ENCODE measurements around the gene CELF1.

Gene CELF1

DNA sequence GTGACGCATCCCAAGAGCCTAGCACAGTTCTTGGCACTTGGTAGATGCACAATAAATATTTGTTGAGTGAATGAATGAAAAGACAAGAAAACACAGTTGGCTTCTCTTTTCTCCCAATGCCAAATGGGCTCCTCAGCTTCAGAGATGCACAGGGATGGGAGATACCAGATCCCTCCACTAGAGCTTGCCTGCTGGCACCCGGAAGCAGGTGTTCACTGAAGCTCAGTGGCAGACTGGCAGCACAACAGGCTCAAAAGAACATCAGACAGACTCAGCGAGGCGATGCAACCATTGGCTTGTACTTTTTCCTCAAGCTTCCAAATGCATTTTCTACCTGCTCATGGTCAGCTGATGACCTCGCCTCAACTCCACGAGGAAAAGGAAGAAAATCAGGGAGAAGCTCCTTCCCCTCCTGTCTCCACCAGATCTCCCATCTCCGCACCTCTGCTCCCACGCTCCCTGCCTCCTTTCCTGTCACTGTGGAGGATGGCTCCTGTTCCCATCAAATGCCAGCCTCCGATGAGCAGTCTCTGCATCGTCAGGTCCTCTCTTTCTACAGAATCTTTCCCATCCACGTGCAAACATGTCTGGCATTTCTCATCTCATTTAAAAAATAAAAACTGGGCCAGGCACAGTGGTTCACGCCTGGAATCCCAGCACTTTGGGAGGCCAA lies 109.8 kb downstream of the CELF1 start:
- DNase-seq = no peak

GRCh38 chr11:47442514-47442913 lies 110.4 kb downstream of the CELF1 start:
- DNase-seq = no peak

DNA sequence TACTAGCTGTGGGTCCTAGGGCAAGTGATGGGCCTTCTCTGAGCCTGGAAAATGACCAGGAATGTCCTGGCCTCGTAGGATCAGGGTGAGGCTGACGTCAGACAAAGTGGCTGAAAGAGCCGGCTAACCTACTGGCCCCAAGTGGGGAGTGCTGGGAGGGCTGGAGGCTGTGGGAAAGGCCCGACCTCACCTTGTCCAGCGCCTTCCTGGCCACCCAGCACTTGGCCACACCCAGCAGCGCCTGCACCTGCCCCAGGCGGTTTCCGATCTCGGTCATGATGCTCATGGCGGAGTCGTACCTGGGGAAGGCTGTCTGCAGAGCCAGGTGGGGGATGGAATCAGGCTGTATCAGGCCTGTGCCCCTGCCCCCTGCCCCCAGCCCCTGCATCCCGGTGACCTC lies 111.5 kb downstream of the CELF1 start:
- no peak for DNase-seq

- DNase-seq = no peak
Observed at GRCh38 chr11:47440054-47440476, 112.9 kb downstream of the CELF1 start.

- no peak for DNase-seq
Observed at GRCh38 chr11:47438721-47439120, 114.2 kb downstream of the CELF1 start.

- no peak for DNase-seq
Observed at GRCh38 chr11:47437746-47438418, 115.0 kb downstream of the CELF1 start.

- DNase-seq = no peak
Observed at GRCh38 chr11:47437218-47437745, 115.7 kb downstream of the CELF1 start.

DNA sequence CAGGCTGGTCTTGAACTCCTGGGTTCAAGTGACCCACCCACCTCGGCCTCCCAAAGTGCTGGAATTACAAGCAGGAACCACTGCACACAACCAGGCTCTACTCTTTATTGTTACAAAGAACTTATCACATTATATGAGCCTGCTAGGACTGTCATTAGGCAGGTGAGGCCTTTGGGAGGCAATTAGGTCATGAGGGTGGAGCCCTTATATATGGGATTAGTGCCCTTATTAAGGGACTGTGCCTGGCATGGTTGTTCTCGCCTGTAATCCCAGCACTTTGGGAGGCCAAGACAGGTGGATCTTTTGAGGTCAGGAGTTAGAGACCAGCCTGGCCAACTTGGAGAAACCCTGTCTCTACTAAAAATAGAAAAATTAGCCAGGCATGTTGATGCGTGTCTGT lies 116.2 kb downstream of the CELF1 start:
- DNase-seq = no peak

GRCh38 chr11:47435687-47436086 lies 117.2 kb downstream of the CELF1 start:
- no peak for DNase-seq

DNA sequence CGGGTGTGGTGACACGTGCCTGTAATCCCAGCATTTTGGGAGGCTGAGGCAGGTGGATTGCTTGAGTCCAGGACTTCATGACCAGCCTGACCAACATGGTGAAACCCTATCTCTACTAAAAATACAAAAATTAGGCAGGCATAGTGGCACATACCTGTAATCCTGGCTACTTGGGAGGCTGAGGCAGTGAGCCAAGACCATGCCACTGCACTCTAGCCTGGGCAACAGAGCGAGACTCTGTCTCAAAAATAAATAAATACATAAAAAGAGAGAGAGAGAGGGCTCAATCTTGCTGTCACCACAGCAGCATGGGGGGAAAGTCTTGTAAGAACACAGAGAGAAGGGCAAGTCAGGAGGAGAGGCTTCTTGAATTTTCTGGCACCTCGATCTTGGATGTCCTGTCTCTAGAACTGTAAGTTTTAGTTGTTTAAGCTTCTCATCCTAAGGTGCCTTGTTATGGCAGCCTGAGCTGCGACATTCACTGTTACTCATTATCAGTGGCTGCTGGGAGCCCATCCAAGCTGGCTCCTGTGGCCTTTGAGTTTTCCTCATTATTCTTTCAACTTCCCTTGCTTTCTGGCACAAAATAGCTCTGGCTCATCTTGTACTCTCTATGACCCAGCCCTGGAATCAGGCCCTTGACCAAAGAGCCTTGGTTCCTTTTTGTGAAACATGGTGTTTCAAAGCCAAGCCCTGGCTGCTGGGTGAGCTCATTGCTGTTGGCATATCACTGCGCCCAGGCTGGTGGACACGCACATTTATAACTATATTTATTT lies 118.7 kb downstream of the CELF1 start:
- no peak for DNase-seq

DNA sequence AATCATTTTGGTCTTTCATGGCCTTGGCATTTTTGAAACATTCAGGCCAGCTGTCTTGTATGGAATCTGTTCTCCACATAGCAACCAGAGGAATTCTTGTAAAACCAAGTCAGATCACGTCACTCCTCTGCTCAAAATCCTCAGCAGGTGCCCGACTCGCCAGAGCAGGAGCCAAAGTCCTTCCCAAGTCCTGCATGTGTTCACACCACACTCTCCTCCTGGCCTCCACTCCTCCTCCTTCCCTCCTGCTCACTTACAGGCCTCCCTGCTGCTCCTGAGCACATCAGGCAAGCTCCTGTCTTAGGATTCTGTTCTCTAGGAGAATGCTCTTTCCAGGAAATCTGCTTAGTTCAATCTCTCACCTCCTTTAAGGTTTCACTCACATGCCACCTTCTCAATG lies 119.8 kb downstream of the CELF1 start:
- DNase-seq = no peak

GRCh38 chr11:47431356-47432083 lies 121.4 kb downstream of the CELF1 start:
- DNase-seq = no peak

DNA sequence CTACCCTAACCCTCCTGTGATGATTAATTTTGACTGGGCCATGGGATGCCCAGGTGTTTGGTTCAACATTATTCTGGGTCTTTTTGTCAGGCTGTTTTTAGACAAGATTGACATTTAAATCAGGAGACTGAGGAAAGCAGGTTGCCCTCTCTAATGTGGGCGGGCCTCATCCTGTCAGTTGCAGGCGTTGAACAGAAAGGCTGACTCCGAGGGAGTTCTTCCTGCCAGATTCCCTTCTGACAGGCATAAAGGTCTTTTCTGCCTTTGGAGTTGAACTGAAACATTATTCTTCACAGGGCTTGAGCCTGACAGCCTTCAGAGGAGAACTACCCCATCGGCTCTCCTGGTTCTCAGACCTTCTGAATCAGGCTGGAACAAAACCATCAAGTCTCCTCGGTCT lies 122.4 kb downstream of the CELF1 start:
- DNase-seq = no peak

DNA sequence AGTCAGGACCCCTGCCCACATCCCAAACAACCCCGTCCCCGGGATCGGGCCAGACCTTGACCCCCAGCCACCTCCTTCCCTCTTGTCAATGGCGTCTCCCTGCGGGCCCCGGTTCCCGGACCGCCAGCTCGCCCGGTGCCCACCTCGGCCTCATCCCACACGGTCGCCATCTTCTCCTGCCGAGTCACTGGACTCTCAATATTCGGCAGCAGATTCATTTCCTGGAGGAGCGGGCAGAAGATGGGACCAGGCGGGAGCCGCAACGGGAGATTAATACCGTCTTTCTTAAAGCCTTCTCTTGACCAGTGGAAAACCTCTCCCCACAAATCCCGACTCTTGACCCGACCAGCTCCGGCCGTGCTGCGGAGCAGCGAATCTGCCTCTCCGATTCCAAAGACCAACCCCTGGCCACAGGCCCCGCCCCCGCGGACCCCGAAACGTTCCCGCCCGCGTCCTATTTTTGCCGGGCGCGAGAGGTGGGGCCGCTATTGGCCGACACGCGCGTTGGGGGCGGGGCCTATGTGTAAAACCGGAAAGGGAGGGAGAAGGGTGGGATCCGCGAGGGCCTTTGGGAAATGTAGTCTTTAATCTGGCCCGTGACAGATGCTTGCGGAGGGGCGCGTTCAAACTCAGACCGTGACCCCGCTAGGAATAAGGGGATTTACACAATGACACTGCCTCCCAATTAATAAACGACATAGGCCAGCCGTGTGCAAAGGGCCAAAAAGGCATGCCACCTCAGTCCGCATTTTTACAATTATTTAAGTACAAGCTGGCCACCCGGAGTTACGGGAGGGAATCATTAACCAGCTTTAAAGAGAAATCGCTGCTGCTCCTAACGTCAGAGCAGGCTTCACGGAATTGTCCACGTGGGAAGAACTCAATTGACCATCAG lies 126.6 kb downstream of the CELF1 start, which contains the start of gene PSMC3:
PSMC3 (minus strand) TSS at position 378 of the 895 bp plus-strand sequence; CDS start at position 218, 160 bp downstream.
- DNase-seq = peak; percentile 93

GRCh38 chr11:47425611-47426010 lies 127.3 kb downstream of the CELF1 start:
- no peak for DNase-seq

DNA sequence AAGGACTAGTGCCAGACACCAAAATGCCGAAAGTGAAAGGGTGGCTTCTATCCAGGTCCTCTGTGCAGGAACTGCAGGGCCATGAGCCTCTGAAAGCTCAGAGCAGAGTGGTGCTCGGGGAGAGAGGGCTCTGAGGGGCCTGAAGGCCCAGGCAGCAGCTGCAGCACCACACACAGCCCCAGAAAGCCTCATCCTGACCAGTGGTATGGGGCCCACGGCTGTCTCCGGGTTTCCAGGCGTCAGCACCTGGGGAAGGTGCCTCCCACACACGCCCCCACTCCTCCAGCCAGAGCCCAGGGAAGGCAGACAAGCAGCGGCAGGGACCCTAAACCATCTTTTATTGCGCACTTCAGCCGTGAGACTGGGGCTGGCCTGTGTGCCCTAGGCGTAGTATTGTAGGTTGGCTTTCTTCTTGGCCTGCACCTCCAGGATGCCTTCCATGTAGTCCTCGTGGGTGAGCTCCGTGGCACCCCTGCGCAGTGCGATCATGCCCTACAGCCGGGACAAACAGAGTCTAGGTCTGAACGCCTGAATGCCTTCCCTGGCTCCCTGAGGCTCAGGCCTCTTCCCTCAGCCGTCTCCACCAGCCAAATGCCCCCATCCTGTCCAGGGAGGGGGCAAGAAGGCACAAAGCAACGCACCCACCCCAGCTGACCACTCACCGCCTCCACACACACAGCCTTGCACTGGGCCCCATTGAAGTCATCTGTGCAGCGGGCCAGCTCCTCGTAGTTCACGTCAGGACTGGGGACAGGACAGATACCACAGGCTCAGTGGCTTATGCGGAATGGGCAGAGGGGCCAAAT lies 134.3 kb downstream of the CELF1 start:
- no peak for DNase-seq

DNA sequence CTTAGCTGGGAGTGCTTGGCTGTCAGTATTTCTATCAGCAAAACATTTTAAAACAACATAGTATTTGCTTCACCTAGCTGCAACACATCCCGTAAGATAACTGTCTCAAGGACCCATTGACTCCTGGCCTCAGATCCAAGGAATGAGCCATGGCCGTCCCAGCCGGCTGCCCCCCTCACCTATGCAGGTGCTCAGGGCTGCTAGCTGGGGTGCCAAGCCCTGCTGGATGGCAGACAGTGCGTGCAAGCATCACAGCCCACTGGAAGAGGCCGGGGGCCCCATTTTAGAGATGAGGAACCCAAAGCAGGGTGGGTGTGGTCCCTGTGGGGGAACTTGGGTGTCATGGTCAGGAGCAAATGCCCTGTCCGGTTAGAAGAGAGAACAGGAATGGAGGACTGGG lies 135.2 kb downstream of the CELF1 start:
- DNase-seq = no peak

- no peak for DNase-seq
Observed at GRCh38 chr11:47415949-47416472, 136.9 kb downstream of the CELF1 start.
